HG03025 (cell line): ENCODE measurements around the gene OR12D1.

Source experiments
- ATAC-seq: cut with Tn5 transposase; IDR thresholded peaks from one replicate; pipeline ENCODE4 v1.9.1; 2021; ENCODE audit warnings: mild to moderate bottlenecking, moderate library complexity; ENCODE audit not compliant: unreplicated experiment, low FRiP score

OR12D1 gene

DNA sequence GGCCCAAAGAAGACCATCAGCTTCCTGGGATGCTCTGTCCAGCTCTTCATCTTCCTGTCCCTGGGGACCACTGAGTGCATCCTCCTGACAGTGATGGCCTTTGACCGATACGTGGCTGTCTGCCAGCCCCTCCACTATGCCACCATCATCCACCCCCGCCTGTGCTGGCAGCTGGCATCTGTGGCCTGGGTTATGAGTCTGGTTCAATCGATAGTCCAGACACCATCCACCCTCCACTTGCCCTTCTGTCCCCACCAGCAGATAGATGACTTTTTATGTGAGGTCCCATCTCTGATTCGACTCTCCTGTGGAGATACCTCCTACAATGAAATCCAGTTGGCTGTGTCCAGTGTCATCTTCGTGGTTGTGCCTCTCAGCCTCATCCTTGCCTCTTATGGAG, 47.3 kb downstream of the OR12D1 start:
- no peak for ATAC-seq

GRCh38 chr6:29465279-29465678, 50.6 kb downstream of the OR12D1 start:
- ATAC-seq, result no peak

GRCh38 chr6:29465801-29466200, 51.1 kb downstream of the OR12D1 start:
- ATAC-seq, result no peak

- ATAC-seq, result no peak
Observed at GRCh38 chr6:29466241-29466640, 51.5 kb downstream of the OR12D1 start.
